GM12801 (cell line): Measurements from ENCODE around the gene ABL1.

Experiments
- TF ChIP-seq, protein P1 (sequence below): IDR thresholded peaks from one replicate; pipeline ENCODE4 v1.5.1; 2011; ENCODE audit warnings: control low read depth; ENCODE audit not compliant: insufficient read length; ENCODE audit errors: extremely low read depth

Gene ABL1

DNA sequence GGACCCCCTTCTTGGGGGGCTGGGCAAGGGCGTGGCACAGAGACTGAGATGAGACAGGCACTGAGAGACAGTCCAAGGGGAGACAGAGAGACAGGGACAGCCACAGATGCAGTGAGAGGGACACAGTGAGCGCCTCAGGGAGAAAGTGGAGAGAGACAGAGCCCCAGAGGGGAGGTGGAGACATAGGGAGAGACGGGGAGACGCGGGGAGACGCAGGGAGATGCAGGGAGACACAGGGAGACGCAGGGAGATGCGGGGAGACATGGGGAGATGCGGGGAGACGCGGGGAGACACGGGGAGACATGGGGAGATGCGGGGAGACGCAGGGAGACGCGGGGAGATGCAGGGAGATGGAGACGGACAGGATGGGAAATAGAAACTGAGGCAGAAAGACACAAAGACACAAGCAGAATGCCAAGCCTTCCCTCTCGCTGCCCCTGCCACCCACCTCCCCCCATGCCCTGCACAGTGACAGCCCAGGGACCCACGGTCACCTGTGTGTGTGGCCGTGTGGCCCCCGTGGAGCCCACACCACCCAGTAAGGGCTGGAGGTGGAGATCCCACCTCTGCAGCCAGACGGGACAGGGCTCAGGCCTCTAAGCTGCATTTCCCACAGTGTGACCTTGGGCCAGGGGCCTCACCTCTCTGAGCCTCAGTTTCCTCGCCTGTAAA is 95.2 kb downstream of the ABL1 start:
- TF ChIP-seq, protein P1, sequence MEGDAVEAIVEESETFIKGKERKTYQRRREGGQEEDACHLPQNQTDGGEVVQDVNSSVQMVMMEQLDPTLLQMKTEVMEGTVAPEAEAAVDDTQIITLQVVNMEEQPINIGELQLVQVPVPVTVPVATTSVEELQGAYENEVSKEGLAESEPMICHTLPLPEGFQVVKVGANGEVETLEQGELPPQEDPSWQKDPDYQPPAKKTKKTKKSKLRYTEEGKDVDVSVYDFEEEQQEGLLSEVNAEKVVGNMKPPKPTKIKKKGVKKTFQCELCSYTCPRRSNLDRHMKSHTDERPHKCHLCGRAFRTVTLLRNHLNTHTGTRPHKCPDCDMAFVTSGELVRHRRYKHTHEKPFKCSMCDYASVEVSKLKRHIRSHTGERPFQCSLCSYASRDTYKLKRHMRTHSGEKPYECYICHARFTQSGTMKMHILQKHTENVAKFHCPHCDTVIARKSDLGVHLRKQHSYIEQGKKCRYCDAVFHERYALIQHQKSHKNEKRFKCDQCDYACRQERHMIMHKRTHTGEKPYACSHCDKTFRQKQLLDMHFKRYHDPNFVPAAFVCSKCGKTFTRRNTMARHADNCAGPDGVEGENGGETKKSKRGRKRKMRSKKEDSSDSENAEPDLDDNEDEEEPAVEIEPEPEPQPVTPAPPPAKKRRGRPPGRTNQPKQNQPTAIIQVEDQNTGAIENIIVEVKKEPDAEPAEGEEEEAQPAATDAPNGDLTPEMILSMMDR, result no peak

DNA sequence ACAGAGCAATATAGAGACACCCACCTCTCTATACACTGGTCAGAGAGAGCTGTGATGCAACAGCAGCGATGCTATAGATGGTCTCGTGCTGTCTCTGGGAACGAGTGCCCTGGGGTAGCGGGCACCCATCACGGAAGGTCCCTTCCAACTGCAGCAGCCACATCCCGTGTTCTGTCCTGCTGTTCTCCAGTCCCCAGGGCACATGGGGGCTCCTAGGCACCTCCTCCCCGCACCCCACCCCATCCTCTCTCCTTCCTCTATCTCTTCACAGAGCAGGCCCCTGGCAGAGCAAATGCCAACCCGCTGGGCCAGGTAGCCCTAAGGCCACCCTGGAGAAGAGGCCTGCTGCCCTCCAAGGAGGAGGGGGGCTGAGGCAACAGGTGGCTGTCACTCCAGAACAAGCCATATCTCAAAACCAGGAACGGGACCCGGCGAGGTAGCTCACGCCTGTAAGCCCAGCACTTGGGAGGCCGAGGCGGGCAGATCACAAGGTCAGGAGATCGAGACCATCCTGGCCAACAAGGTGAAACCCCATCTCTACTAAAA is 95.8 kb downstream of the ABL1 start:
- TF ChIP-seq, protein P1, result no peak

DNA sequence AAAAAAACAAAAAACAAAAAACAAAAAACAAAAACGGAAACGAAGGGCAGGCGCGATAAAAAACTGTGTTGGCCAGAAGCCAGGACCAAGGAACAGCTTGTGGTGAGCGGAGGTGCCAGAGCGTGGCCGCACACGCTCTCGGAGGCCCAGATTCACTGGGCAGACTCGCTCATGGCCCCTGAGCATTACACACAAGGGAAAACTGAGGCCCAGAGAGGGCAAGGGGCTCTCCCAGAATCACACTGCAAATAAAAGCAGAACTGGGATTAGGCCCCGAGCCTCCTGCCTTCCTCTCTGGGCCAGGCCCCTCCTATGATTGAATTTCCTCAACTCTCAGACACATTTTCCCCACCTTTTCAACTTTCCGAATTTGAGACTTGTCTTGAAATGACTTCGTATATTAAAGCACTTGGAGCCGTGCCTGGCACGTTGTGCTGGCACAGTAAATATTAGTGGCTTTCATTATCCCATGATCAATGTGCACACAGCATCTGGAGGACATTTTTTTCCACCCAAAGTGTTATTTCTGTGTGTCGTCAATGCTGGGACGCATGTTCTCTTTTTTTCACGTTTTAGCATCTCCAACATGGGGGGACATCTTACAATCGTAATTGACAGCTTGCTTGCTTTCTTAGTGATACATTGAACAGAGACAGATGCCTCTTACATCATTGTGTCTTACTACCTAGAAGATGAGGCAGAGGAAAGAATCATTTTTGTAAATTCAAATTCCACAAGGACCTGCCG is 96.6 kb downstream of the ABL1 start:
- TF ChIP-seq, protein P1, result no peak

DNA sequence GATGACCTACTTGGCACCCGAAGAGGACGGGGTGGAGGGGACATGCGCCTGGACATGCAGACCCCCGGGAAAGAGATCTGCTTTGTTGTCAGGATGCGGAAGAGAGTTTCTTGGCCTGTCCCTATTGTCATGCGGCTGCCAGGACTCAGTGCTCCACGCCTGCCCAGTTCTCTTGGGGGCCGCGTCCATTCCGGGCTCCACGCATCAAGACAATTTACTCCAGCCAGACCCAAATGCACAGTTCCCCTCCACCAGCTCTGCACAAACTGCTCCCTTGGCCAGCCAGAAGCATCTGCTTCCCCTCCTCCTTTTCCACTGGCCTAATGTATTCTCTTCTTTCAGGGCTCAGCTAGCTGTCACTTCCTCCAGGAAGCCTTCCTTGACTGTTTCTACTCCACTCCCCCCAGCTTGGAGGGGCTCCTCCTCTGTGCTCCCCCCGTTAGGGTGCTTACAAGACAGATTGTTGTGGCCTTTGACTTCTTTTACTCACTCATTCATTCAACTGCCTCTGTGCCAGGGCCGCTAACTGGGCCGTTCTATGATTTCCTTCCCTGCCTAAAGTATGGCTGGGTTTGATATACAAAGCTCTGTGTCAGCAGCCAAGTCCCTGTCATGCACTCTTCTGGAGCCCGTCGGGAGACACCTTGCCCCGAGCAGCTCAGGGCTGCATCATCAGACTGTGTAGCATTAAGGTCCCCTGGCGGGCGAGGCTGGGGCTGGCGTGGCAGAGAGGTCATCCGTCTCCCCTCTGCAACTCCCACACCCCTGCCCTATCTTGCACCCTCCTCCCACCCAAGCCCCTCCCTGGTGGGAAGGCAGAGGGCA is 97.4 kb downstream of the ABL1 start:
- TF ChIP-seq, protein P1, result no peak

DNA sequence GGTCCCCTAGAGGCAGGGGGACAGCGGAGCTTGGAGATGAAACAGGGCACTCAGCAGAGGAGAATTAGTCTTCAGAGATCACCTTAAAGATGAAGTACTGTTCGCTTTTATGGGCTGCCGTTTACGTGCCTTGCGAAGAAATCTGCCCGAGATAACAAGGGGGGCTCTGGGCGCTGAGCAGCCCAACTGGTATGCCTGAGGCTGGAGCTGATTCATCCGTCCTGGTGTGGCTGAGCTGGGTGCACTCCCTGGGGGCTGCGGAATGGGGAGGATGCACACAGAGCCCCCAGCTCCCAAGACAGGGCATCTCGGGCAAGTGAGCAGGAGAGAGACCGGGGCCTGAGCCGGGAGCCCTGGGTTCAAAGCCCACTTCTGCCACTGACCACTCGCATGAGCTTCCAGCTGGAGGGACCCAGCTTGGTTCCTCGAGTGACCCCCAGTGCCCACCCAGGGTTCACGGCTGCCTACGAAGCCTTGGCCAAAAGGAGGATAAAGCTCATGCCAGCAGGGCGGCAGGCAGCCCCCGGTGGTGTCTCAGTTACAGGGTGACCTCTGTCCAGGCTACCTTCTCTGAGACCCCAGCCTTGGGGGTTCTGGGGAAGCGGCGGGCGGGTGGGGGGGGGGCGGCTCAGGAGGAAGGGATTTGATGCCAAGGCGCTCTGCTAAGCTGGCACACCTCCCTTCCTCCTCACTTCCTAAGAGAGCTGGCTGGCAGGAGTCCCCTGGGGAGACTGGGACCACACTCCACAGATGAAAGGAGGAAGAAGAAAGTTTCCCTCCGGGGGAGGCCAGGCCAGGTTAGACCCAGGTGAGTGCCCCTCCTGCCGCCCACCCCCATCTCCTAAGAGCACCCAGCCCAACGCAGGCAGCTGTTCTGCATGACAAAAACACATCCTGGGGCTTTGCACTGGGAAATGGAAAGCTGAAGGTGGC is 98.3 kb downstream of the ABL1 start:
- TF ChIP-seq, protein P1, result no peak

DNA sequence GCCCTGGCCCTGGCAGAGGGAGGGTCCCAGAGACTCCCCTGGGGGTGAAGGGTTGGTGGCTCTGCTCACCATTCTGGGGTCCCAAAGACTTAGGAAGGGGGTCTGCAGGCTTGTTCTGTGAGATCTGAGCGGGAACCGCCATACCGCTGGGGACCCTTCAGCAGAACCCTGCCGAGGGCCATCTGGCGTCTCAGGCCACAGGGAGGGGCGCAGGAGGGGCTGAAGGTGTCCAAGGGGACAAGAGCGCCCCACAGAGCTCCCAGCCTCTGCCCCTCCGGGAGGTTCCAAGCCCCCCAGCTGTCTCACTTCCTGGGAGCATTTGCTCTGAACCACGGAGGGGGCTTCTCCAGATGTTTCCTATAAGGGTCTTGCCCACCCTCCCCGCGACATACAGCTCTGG is 99.2 kb downstream of the ABL1 start:
- TF ChIP-seq, protein P1, result no peak
